NCI-H510A (cell line): ENCODE measurements around the gene PTEN.

Source experiments
- DNase-seq: peaks from one replicate; lab custom pipeline; 2025; lab: John Stamatoyannopoulos, UW

The PTEN gene

GRCh38 chr10:87920538-87920937 lies 57.1 kb downstream of the PTEN start:
- DNase-seq = no peak

- no peak for DNase-seq
These were observed 58.7 kb downstream of the PTEN start for GRCh38 chr10:87921931-87922688.

DNA sequence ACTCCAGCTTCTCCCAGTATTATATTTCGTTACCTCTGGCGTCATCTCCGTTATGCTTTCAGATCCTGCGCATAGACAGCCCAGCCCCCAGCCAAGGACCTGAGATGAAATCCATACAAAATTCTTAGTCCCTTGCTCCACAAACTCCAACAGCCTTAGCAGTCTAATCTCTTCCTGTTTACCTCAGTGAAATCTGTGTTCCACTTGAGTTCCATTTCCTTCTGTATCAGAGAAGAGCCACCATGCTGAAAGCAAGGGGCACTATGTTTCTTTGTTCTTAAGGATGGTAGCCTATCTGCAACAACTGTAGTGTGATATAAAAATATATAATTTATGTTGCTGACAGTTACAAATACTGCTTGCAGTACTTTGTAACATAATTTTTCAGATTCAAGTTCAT lies 59.8 kb downstream of the PTEN start:
- DNase-seq = no peak

DNA sequence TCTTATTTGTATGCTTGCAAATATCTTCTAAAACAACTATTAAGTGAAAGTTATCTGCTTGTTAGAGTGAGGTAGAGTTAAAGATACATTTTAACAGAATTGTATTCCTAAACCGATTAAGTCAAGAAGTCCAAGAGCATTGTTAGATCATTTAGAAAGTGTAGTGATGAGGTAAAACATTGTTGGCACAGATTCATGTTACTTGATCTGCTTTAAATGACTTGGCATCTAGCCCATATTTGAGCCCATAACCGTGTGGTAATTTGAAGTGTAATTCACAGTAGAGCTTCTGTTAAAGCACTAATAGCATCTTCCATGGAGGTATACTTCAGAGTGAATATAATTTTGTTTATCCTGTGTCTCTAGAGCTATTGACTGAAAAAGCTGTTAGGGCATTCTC lies 62.1 kb downstream of the PTEN start:
- peak; percentile 73 for DNase-seq

DNA sequence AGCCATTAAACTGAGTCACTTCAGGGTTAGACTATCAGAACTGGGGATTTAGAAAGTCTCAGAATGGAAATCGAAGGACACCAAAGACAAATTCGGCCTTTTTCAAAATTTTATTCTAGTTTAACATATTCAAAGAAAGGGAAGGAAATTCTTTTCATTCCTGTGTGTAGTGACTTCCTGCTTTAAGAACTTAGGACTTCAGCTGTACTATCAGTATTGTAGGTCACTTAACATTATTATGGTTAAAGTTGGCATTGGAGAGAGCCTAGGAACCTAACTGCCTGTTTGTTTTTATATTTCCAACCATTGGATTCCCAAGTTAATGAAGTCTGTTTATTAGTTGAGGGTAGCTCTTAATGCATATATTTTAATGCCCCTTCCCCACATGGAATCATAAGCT lies 63.7 kb downstream of the PTEN start:
- DNase-seq = no peak

DNA sequence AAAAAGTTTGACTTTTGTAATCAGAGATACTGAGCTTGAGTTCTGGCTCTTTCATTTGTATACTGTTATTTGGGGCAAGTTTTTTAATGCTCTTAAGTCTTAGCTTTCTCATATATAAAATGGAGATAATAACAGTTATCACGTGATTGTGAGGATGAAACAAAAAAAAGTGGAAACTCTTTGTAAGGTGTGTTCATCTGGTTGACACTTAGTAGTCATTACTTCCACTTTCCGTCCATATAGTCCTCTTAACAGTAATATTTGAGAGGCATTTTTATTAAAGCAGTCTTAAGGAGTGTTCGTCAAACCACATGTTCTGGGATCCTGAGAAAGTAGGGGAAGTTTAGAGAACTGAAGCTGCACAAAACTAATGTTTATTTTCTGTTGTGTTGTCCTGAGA lies 65.6 kb downstream of the PTEN start:
- DNase-seq = no peak

GRCh38 chr10:87930141-87930540 lies 66.7 kb downstream of the PTEN start:
- no peak for DNase-seq

DNA sequence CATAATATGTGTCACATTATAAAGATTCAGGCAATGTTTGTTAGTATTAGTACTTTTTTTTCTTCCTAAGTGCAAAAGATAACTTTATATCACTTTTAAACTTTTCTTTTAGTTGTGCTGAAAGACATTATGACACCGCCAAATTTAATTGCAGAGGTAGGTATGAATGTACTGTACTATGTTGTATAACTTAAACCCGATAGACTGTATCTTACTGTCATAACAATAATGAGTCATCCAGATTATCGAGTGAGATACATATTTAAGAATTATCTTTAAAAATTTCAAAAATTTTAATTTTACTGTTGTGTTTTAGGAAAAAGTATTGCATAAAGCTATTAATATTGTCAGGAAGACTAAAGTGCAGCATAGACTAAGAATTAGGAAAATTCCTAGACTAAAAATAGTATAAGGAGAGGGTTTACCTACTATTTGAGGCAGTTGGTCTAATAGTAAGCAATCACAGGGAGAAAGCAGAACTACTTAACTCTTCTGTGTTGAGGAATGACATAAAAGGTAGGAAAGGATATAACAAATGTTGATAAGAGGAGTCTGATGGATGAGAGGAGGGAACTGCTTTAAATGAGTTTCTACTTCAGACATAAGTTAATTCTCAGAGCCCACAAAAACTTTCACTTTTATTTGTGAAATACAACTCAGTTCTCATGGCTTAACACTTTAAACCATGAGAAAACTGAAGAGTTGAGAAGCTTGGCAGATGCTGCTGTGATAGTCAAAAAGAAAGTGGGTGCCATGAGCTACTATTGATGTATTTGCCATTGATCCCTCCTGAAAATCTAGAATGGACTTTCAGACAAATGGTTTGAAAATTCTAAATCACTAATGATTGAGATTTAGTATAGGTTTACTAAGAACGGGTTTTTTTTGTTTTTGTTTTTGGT lies 67.8 kb downstream of the PTEN start:
- DNase-seq = no peak

DNA sequence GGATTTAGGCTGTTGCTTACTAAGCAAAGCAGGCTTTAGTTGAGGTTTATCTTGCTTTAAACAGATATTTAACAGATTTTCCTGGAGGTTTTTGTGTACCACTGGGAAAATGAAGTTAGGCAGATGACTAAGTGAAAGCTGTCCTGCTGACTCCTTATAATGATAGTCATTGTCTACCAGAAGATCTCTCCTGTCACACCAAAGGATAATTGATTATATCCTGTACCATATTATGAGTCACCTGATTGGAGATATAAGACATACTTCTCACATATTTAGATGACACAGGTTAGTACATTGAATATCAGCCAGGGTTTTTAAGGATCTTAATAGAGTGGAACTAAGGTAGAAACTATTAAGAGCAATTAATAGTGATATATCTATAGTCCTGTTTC lies 68.4 kb downstream of the PTEN start:
- DNase-seq = no peak

GRCh38 chr10:87935290-87936141 lies 72.1 kb downstream of the PTEN start:
- no peak for DNase-seq

GRCh38 chr10:87940210-87940609 lies 76.8 kb downstream of the PTEN start:
- no peak for DNase-seq

- no peak for DNase-seq
These were observed 79.6 kb downstream of the PTEN start for GRCh38 chr10:87942884-87943527.

DNA sequence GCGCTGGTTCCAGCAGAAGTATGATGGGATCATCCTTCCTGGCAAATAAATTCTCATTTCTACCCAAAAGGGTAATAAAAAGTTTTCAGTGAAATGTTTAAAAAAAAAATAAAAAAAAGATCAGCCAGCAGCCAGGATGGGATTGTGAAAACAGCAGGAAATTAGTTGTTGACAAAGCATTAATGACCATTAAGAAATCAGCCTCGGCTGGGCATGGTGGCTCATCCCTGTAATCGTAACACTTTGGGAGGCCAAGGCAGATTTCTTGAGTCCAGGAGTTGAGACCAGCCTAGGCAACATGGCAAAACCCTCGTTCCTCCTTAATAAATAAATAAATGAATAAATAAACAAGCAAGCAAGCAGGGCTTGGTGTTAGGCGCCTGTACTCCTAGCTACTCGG lies 82.6 kb downstream of the PTEN start:
- no peak for DNase-seq

DNA sequence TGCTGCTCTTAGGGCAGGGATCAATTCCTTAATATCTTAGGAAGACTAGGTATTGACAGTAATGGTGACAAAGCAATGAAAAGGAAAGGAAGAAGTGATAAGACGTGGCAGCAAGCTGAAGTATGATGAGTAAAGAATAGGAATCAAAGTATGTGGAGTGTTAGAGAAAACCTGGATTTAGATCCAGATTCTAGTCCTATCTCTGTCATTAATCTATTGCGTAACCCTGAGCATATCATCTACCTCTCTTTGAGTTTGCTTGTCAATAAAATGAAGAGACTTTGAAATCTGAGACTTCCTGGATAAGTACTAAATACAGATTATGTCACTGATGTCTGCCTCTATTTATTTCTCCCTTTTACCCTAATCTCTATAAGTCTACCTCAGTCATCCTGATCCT lies 89.2 kb downstream of the PTEN start:
- peak; percentile 20 for DNase-seq

- no peak for DNase-seq
These were observed 92.6 kb downstream of the PTEN start for GRCh38 chr10:87956055-87956454.

DNA sequence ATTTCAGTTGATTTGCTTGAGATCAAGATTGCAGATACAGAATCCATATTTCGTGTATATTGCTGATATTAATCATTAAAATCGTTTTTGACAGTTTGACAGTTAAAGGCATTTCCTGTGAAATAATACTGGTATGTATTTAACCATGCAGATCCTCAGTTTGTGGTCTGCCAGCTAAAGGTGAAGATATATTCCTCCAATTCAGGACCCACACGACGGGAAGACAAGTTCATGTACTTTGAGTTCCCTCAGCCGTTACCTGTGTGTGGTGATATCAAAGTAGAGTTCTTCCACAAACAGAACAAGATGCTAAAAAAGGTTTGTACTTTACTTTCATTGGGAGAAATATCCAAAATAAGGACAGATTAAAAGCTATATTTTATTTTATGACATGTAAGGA lies 94.3 kb downstream of the PTEN start:
- DNase-seq = no peak

GRCh38 chr10:87960230-87960629 lies 96.8 kb downstream of the PTEN start:
- no peak for DNase-seq

DNA sequence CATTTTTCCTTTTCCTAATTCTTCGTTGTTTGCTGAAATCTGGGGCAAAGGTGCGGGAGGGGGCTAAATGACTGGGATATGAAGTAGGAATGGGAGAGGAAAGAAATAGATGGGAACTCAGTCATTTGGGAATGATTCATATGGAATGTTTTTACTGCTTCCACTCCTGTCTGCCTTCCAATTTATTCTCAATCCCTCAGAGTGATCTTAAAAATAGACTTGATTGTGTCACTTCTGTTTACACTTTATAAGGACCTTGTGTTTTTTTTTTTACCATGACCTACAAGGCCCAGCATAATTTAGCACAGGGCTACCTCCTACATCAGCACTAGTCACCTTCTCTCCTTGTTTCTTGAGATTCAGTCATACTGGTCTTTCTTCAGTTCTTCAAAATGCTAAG lies 97.9 kb downstream of the PTEN start:
- no peak for DNase-seq

DNA sequence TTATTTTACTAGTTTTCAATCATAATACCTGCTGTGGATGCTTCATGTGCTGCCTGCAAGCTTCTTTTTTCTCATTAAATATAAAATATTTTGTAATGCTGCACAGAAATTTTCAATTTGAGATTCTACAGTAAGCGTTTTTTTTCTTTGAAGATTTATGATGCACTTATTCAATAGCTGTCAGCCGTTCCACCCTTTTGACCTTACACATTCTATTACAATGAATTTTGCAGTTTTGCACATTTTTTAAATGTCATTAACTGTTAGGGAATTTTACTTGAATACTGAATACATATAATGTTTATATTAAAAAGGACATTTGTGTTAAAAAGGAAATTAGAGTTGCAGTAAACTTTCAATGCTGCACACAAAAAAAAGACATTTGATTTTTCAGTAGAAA lies 103.0 kb downstream of the PTEN start:
- no peak for DNase-seq

DNA sequence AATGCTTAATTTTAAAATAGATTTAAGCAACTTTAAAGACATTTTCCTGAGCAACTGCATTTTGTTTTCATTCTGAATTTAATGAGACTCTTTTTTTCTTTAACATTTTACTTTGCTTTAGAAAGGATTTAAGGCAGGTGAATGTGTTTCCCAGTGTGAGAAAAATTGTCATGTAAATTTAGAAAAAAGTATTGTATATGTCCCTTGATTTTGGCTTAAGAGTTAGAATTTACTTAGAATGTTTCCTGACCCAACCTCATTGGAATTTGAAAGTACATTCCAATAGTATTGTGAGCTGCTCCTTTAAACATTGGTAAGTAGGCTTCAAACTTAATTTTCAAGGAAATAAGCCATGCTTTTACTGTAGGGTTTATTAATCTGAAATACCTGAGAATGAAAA lies 110.2 kb downstream of the PTEN start:
- DNase-seq = no peak

DNA sequence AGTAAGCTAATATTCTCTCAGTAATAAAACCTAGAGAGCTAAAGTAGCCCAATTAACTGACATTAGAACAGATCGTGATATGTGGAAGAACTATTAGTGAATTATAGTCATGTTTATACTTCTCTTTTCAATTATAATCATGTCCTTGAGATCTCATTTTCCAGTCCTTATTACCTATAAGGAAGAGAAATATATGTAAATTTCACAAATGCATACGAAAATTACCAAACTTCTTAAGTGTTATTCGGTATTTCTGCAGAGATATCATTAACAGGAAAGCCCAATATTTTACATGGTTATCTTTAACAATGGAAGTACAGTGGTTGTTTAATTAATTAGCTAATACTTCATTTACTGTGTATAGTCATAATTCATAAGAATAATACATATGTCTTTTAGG lies 110.7 kb downstream of the PTEN start:
- no peak for DNase-seq

DNA sequence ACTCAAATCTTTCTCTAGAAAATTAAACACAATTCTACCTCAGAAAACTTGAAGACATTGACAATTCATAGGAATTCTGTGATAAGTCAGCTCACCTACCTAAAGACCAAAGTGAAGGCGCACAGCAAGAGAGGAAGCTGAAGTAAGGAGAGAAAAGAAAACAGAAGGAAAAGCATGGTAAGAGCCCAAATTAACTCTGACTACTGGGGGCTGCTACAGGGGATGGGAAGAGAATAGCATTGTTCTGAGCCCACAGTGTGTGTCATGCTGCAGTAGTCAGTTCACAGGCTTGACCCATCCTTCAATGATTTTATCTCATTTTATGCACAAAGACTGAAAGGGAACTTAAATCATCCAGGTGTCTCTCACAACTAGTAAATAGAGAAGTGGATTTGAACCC lies 111.3 kb downstream of the PTEN start:
- DNase-seq = no peak
